GM19328 (cell line): ENCODE results near the gene IMP4.

Source experiments
- ATAC-seq: cut with Tn5 transposase; IDR thresholded peaks from one replicate; pipeline ENCODE4 v1.9.1; 2021; ENCODE audit warnings: mild to moderate bottlenecking, moderate library complexity; ENCODE audit not compliant: unreplicated experiment

Gene IMP4

GRCh38 chr2:130355578-130356431 lies 13.1 kb downstream of the IMP4 start, which contains the start of gene PTPN18:
TSS of gene PTPN18 (plus strand) at chr2:130356056. CDS start at chr2:130356108, 52 bp downstream.
- ATAC-seq: peak; percentile 84

- ATAC-seq: no peak
Measured at GRCh38 chr2:130357864-130358263, 15.2 kb downstream of the IMP4 start.

- no peak for ATAC-seq
Measured at GRCh38 chr2:130358420-130359350, 16.0 kb downstream of the IMP4 start.

- ATAC-seq: no peak
Measured at GRCh38 chr2:130359466-130359865, 16.8 kb downstream of the IMP4 start.

- ATAC-seq: no peak
Measured at GRCh38 chr2:130363479-130363878, 20.8 kb downstream of the IMP4 start.

GRCh38 chr2:130365075-130365474 lies 22.4 kb downstream of the IMP4 start:
- ATAC-seq: no peak

GRCh38 chr2:130365963-130366362 lies 23.3 kb downstream of the IMP4 start:
- no peak for ATAC-seq

- no peak for ATAC-seq
Measured at GRCh38 chr2:130366720-130367119, 24.0 kb downstream of the IMP4 start.

GRCh38 chr2:130368786-130369185 lies 26.1 kb downstream of the IMP4 start:
- no peak for ATAC-seq

- ATAC-seq: no peak
Measured at GRCh38 chr2:130369311-130369964, 26.7 kb downstream of the IMP4 start.

- ATAC-seq: no peak
Measured at GRCh38 chr2:130369965-130370341, 27.3 kb downstream of the IMP4 start.

- no peak for ATAC-seq
Measured at GRCh38 chr2:130370490-130370889, 27.8 kb downstream of the IMP4 start.

GRCh38 chr2:130371723-130372054 lies 29.0 kb downstream of the IMP4 start:
- ATAC-seq: no peak

GRCh38 chr2:130372055-130372832 lies 29.5 kb downstream of the IMP4 start:
- ATAC-seq: peak; percentile 66

GRCh38 chr2:130372833-130373807 lies 30.4 kb downstream of the IMP4 start:
- no peak for ATAC-seq

GRCh38 chr2:130373808-130374365 lies 31.2 kb downstream of the IMP4 start:
- no peak for ATAC-seq

GRCh38 chr2:130374587-130375290 lies 32.0 kb downstream of the IMP4 start:
- ATAC-seq: no peak
